Panc1 (cell line): Measurements from ENCODE around the gene TSR3. TPM values are rescaled to one million over a fixed set of nuclear protein-coding genes. Genes with fewer than 3 reads are reported as not detected.

Experiments used
- ATAC-seq: fragments of 200-7000 bp; cut with Tn5 transposase; 2 replicates; pipeline ENCODE4 v1.9.1; 2020; ENCODE audit warnings: mild to moderate bottlenecking, moderate library complexity
- BruUV-seq: library from RNA; stranded (reverse); fragments of 400-500 nt; replicated peaks from 2 replicates; lab custom pipeline; 2021; lab: Mats Ljungman, UMichigan
- CTCF ChIA-PET: fragments of 300-600 bp; sonication (Branson Sonifier 250); formaldehyde crosslinking; loops from one replicate; lab custom pipeline; 2022; ENCODE audit warnings: antibody characterized with exemption; lab: Charles Lee
- POLR2A ChIA-PET: fragments of 300-600 bp; sonication (Branson Sonifier 250); formaldehyde crosslinking; loops from one replicate; lab custom pipeline; 2022; ENCODE audit warnings: antibody characterized with exemption; lab: Charles Lee
- DNase-seq: peaks from one replicate; pipeline ENCODE4 v3.0.0-alpha.2; 2010; ENCODE audit warnings: low read depth, low spot score
- H3K27ac ChIP-seq: 2 replicates; pipeline ENCODE4 v1.5.1; 2011; ENCODE audit warnings: mild to moderate bottlenecking, low read length, inconsistent platforms
- H3K27me3 ChIP-seq: fragments of 200-500 bp; sonication (Bioruptor generic); 2 replicates; pipeline ENCODE4 v1.6.0; 2014; ENCODE audit warnings: low read length, inconsistent platforms; ENCODE audit not compliant: control insufficient read depth, insufficient read depth
- H3K36me3 ChIP-seq: fragments of 200-500 bp; sonication (Bioruptor generic); 2 replicates; pipeline ENCODE4 v1.5.1; 2014; ENCODE audit warnings: inconsistent platforms, mild to moderate bottlenecking, low read length, moderate library complexity; ENCODE audit not compliant: control insufficient read depth, insufficient read depth
- H3K4me1 ChIP-seq: 2 replicates; pipeline ENCODE4 v1.5.1; 2011; ENCODE audit warnings: inconsistent platforms, mild to moderate bottlenecking, low read length, moderate library complexity; ENCODE audit not compliant: control insufficient read depth, insufficient read depth
- H3K4me3 ChIP-seq, 2 experiments: 2 replicates each; pipeline ENCODE4 v1.5.1; 2011 to 2012; ENCODE audit warnings: low read depth in 2 of 2, low read length in 2 of 2, mild to moderate bottlenecking in 2 of 2, inconsistent platforms in 1 of 2, moderate library complexity in 1 of 2
- H3K9me3 ChIP-seq: fragments of 200-500 bp; sonication (Bioruptor generic); 2 replicates; pipeline ENCODE4 v1.5.1; 2014; ENCODE audit warnings: low read depth, mild to moderate bottlenecking, inconsistent platforms, low read length, moderate library complexity; ENCODE audit not compliant: control insufficient read depth, insufficient read depth
- POLR2AphosphoS5 ChIP-seq: IDR thresholded peaks from 2 replicates; pipeline ENCODE4 v1.6.1; 2012; ENCODE audit warnings: mild to moderate bottlenecking, low read depth, low read length, moderate library complexity
- SIN3A ChIP-seq: IDR thresholded peaks from 2 replicates; pipeline ENCODE4 v1.6.1; 2012; ENCODE audit warnings: low read depth, mild to moderate bottlenecking, low read length, moderate library complexity, borderline replicate concordance; ENCODE audit not compliant: insufficient read depth
- TCF7L2 ChIP-seq: IDR thresholded peaks from 2 replicates; pipeline ENCODE4 v1.6.1; 2011; ENCODE audit warnings: mild to moderate bottlenecking, low read depth, low read length, inconsistent platforms
- in situ Hi-C: cut with HindIII; loops from 2 replicates; pipeline ENCODE4 v1.10.0; 2016; ENCODE audit warnings: low sequenced_read_pairs, low pct_unique_long_range_greater_than_20kb
- intact Hi-C: fragments of 100-400 bp; cut with micrococcal nuclease; formaldehyde crosslinking; loops from one replicate; pipeline ENCODE4 v1.10.0; 2022; ENCODE audit not compliant: unreplicated experiment
- total RNA-seq: library from RNA; stranded (reverse); gene quantifications from one replicate; pipeline ENCODE4 v1.2.1, GENCODE V29; 2021; ENCODE audit not compliant: unreplicated experiment
- TF ChIP-seq, protein P1 (sequence below), 2 experiments: IDR thresholded peaks; 2 replicates each; pipeline ENCODE4 v1.6.1; 2011 to 2012; ENCODE audit warnings: low read depth in 2 of 2, control low read depth in 1 of 2, low read length in 1 of 2, mild to moderate bottlenecking in 1 of 2, moderate library complexity in 1 of 2; ENCODE audit not compliant: insufficient read depth in 1 of 2
- TF ChIP-seq, protein P2 (sequence below): fragments of 450-650 bp; IDR thresholded peaks from 2 replicates; pipeline ENCODE4 v1.5.1; 2017; ENCODE audit warnings: mild to moderate bottlenecking

TSR3 gene
- total RNA-seq, 1 experiment from 2014 or later = 89.7 TPM

DNA sequence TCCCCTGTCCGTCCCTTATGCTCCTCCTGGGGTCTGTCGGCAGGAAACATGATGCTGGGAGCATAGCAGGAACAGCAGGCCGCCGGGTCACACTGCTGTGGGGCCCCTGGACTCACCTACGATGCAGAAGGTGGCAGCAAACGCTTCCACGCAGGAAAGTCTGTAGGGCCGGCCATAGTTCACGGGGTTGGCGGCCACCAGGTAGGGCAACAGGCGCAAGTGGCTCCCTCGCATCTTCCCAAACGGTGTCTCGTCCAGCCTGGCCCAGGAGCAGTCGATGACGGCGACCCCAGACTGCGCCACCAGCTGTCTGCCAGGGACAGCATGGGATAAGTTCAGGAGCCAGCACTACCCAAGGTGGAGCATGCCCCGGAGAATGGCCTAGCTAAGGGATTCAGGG, 987 bp downstream of the TSR3 start:
- no TSS peak for BruUV-seq
- CTCF ChIA-PET = no interaction called here
- intact Hi-C loops (no loop called here), in situ Hi-C loops (no loop called here)
- peaks cover 11% of the 10 kb centered on the region for H3K4me1 ChIP-seq
- H3K9me3 ChIP-seq = no peaks in the 10 kb centered on the region
- peaks cover 8% of the 10 kb centered on the region; the same call in 1 of the 2 replicates for H3K36me3 ChIP-seq
- no peak for ATAC-seq
- POLR2A ChIA-PET = no interaction called here
- TF ChIP-seq SIN3A (no peak), TCF7L2 (no peak), POLR2AphosphoS5 (no peak)
- TF ChIP-seq, protein P1, sequence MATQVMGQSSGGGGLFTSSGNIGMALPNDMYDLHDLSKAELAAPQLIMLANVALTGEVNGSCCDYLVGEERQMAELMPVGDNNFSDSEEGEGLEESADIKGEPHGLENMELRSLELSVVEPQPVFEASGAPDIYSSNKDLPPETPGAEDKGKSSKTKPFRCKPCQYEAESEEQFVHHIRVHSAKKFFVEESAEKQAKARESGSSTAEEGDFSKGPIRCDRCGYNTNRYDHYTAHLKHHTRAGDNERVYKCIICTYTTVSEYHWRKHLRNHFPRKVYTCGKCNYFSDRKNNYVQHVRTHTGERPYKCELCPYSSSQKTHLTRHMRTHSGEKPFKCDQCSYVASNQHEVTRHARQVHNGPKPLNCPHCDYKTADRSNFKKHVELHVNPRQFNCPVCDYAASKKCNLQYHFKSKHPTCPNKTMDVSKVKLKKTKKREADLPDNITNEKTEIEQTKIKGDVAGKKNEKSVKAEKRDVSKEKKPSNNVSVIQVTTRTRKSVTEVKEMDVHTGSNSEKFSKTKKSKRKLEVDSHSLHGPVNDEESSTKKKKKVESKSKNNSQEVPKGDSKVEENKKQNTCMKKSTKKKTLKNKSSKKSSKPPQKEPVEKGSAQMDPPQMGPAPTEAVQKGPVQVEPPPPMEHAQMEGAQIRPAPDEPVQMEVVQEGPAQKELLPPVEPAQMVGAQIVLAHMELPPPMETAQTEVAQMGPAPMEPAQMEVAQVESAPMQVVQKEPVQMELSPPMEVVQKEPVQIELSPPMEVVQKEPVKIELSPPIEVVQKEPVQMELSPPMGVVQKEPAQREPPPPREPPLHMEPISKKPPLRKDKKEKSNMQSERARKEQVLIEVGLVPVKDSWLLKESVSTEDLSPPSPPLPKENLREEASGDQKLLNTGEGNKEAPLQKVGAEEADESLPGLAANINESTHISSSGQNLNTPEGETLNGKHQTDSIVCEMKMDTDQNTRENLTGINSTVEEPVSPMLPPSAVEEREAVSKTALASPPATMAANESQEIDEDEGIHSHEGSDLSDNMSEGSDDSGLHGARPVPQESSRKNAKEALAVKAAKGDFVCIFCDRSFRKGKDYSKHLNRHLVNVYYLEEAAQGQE (IDR thresholded peaks at IDR 0.05; ENCODE audit: insufficient read depth in 1 of 2, low read depth in 2 of 2, low read length in 1 of 2) = no peak
- TF ChIP-seq, protein P2, sequence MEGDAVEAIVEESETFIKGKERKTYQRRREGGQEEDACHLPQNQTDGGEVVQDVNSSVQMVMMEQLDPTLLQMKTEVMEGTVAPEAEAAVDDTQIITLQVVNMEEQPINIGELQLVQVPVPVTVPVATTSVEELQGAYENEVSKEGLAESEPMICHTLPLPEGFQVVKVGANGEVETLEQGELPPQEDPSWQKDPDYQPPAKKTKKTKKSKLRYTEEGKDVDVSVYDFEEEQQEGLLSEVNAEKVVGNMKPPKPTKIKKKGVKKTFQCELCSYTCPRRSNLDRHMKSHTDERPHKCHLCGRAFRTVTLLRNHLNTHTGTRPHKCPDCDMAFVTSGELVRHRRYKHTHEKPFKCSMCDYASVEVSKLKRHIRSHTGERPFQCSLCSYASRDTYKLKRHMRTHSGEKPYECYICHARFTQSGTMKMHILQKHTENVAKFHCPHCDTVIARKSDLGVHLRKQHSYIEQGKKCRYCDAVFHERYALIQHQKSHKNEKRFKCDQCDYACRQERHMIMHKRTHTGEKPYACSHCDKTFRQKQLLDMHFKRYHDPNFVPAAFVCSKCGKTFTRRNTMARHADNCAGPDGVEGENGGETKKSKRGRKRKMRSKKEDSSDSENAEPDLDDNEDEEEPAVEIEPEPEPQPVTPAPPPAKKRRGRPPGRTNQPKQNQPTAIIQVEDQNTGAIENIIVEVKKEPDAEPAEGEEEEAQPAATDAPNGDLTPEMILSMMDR = no peak
- H3K27ac ChIP-seq = peak overlapping the region; percentile 78
- no peaks in the 10 kb centered on the region for H3K27me3 ChIP-seq
- no peak for DNase-seq
- H3K4me3 ChIP-seq = peak overlapping the region; percentile 86 to 94

DNA sequence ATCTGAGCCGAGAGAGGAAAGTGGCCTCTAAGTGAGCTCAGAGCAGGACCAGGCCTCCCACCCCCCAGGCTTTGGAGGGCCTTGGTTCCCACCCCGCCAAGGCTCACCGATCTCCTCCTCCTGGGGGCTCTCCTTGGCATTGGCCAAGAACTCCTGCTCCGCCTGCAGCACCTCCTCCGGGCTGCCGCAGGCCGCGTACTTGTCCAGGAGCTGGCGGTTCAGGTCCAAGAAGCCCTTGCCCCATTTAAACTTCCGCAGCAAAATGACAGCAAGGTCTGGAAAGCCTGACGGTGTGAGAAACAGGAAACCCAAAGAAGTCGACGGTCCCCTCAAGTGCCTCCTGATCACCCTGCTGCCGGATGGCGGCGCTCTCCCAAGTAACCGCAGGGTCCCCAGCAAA, 1.7 kb downstream of the TSR3 start:
- ATAC-seq = no peak
- DNase-seq = no peak
- ChIA-PET POLR2A (no interaction called here), CTCF (no interaction called here)
- H3K9me3 ChIP-seq = no peaks in the 10 kb centered on the region
- H3K36me3 ChIP-seq = peaks cover 8% of the 10 kb centered on the region; the same call in 1 of the 2 replicates
- in situ Hi-C loops = no loop called here
- TF ChIP-seq, protein P2 = no peak
- TF ChIP-seq TCF7L2 (no peak), POLR2AphosphoS5 (no peak), SIN3A (no peak)
- TF ChIP-seq, protein P1 (IDR thresholded peaks at IDR 0.05; ENCODE audit: insufficient read depth in 1 of 2, low read depth in 2 of 2, low read length in 1 of 2) = no peak
- H3K4me3 ChIP-seq = peak overlapping the region in 1 of 2 experiments; percentile 8; a peak in 1 of 4 replicates
- BruUV-seq = no TSS peak
- H3K4me1 ChIP-seq = peaks cover 10% of the 10 kb centered on the region
- H3K27ac ChIP-seq = no peak overlapping the region
- intact Hi-C loops = no loop called here
- H3K27me3 ChIP-seq = no peaks in the 10 kb centered on the region
